H1 (cell line): ENCODE results near the gene KCNC1. TPM values are rescaled to one million over a fixed set of nuclear protein-coding genes. Genes with fewer than 3 reads are reported as not detected.

Experiments
- CTCF ChIA-PET: fragments of 300-600 bp; sonication (Branson Sonifier 250); formaldehyde crosslinking; loops from one replicate; lab custom pipeline; 2021; ENCODE audit not compliant: partially characterized antibody; lab: Charles Lee
- POLR2A ChIA-PET: fragments of 300-600 bp; sonication (Branson Sonifier 250); formaldehyde crosslinking; loops from one replicate; lab custom pipeline; 2021; ENCODE audit warnings: inconsistent platforms; ENCODE audit not compliant: partially characterized antibody; lab: Charles Lee
- DNase-seq, 2 experiments: peaks; one replicate each; pipeline versions ENCODE4 v3.0.0 to v3.0.0-alpha.2; 2010 to 2022; ENCODE audit warnings: low spot score in 2 of 2, low read depth in 1 of 2, mixed read lengths in 1 of 2
- FAIRE-seq: peaks from 2 replicates; lab custom pipeline; 2011; peaks lifted over from hg19 to GRCh38; lab: Jason Lieb, UNC
- H2AFZ ChIP-seq: 2 replicates; pipeline ENCODE4 v1.8.1; 2012; ENCODE audit warnings: low read length, inconsistent platforms
- H2AK5ac ChIP-seq: 2 replicates; pipeline ENCODE4 v1.6.1; 2013; ENCODE audit warnings: low read depth, low read length
- H2BK120ac ChIP-seq: replicated peaks from 2 replicates; pipeline ENCODE3; 2013; ENCODE audit warnings: low read depth, low read length, inconsistent platforms
- H2BK12ac ChIP-seq: 2 replicates; pipeline ENCODE4 v1.6.1; 2013; ENCODE audit warnings: low read depth, low read length
- H2BK15ac ChIP-seq: 2 replicates; pipeline ENCODE4 v1.6.1; 2013; ENCODE audit warnings: low read length
- H2BK20ac ChIP-seq: 2 replicates; pipeline ENCODE4 v1.6.1; 2013; ENCODE audit warnings: low read length
- H2BK5ac ChIP-seq: 2 replicates; pipeline ENCODE4 v1.6.1; 2013; ENCODE audit warnings: low read depth, low read length
- H3K14ac ChIP-seq: 2 replicates; pipeline ENCODE4 v1.6.1; 2013; ENCODE audit warnings: inconsistent platforms; ENCODE audit not compliant: insufficient read length
- H3K18ac ChIP-seq: 2 replicates; pipeline ENCODE4 v1.6.1; 2013; ENCODE audit warnings: low read length; ENCODE audit errors: extremely low read depth
- H3K23ac ChIP-seq: 2 replicates; pipeline ENCODE4 v1.6.1; 2013; ENCODE audit warnings: inconsistent platforms; ENCODE audit not compliant: insufficient read length
- H3K23me2 ChIP-seq: 2 replicates; pipeline ENCODE4 v1.6.1; 2013; ENCODE audit warnings: low read depth, low read length
- H3K27ac ChIP-seq: 2 replicates; pipeline ENCODE4 v1.6.1; 2011; ENCODE audit warnings: low read depth, low read length, inconsistent platforms
- H3K27me3 ChIP-seq, 4 experiments: replicated peaks in 1 of 4; 1 replicate in 1 of 4; 2 replicates in 3 of 4; pipeline versions ENCODE4 v1.6.1 to v1.8.1; 2011 to 2013; ENCODE audit warnings: low read length in 3 of 4, mild to moderate bottlenecking in 3 of 4, inconsistent platforms in 2 of 4, mixed read lengths in 2 of 4, moderate library complexity in 1 of 4; ENCODE audit not compliant: control insufficient read depth in 3 of 4, insufficient read depth in 3 of 4; ENCODE audit errors: extremely low read depth in 1 of 4
- H3K36me3 ChIP-seq, 4 experiments: 2 replicates each; pipeline versions ENCODE4 v1.6.1 to v1.8.1; 2011 to 2013; ENCODE audit warnings: mild to moderate bottlenecking in 4 of 4, low read length in 3 of 4, moderate library complexity in 2 of 4, control low read depth in 1 of 4, inconsistent platforms in 1 of 4; ENCODE audit not compliant: insufficient read depth in 4 of 4, control insufficient read depth in 2 of 4
- H3K4ac ChIP-seq: replicated peaks from 2 replicates; pipeline ENCODE3; 2013; ENCODE audit warnings: low read length, low read depth, mixed read lengths, inconsistent platforms; ENCODE audit not compliant: insufficient read length
- H3K4me1 ChIP-seq, 4 experiments: replicated peaks in 1 of 4; 1 replicate in 1 of 4; 2 replicates in 3 of 4; pipeline versions ENCODE4 v1.6.1 to v1.8.1; 2011 to 2013; ENCODE audit warnings: low read length in 3 of 4, inconsistent platforms in 2 of 4, mixed read lengths in 1 of 4; ENCODE audit not compliant: insufficient read depth in 4 of 4, control insufficient read depth in 3 of 4
- H3K4me2 ChIP-seq, 2 experiments: 2 replicates each; pipeline versions ENCODE4 v1.6.1 to v1.8.1; 2011 to 2013; ENCODE audit warnings: low read depth in 2 of 2, low read length in 2 of 2, control low read depth in 1 of 2, inconsistent platforms in 1 of 2, mild to moderate bottlenecking in 1 of 2; ENCODE audit not compliant: insufficient read depth in 1 of 2
- H3K4me3 ChIP-seq, 4 experiments: fragments of 200-600, 300-600 bp in 1 of 4; sonication (generic), shearing (Covaris generic), sonication (Bioruptor Twin) in 1 of 4; 2 replicates each; pipeline versions ENCODE4 v1.5.1 to v1.8.1; 2011 to 2016; ENCODE audit warnings: low read length in 4 of 4, low read depth in 3 of 4, control low read depth in 2 of 4, inconsistent platforms in 2 of 4, mild to moderate bottlenecking in 2 of 4, mixed read lengths in 1 of 4, moderate library complexity in 1 of 4; ENCODE audit not compliant: insufficient read depth in 2 of 4; ENCODE audit errors: extremely low read depth in 1 of 4
- H3K56ac ChIP-seq: replicated peaks from 2 replicates; pipeline ENCODE3; 2013; ENCODE audit warnings: low read depth, mild to moderate bottlenecking, mixed read lengths, low read length, inconsistent platforms; ENCODE audit not compliant: insufficient read length
- H3K79me1 ChIP-seq: 2 replicates; pipeline ENCODE4 v1.6.1; 2013; ENCODE audit warnings: low read depth, low read length, control low read depth
- H3K79me2 ChIP-seq, 2 experiments: 2 replicates each; pipeline versions ENCODE4 v1.6.1 to v1.8.1; 2012 to 2013; ENCODE audit warnings: low read length in 2 of 2, mild to moderate bottlenecking in 2 of 2, inconsistent platforms in 1 of 2; ENCODE audit not compliant: insufficient read depth in 2 of 2, control insufficient read depth in 1 of 2
- H3K9ac ChIP-seq, 4 experiments: replicated peaks in 1 of 4; 1 replicate in 1 of 4; 2 replicates in 3 of 4; pipeline versions ENCODE4 v1.6.1 to v1.8.1; 2011 to 2013; ENCODE audit warnings: low read depth in 3 of 4, low read length in 3 of 4, control low read depth in 2 of 4, mild to moderate bottlenecking in 2 of 4, moderate library complexity in 2 of 4, inconsistent platforms in 1 of 4; ENCODE audit errors: extremely low read depth in 1 of 4
- H3K9me3 ChIP-seq, 2 experiments: 2 replicates each; pipeline versions ENCODE4 v1.6.1 to v1.8.1; 2012 to 2013; ENCODE audit warnings: mild to moderate bottlenecking in 2 of 2, moderate library complexity in 2 of 2, control low read depth in 1 of 2, inconsistent platforms in 1 of 2, low read depth in 1 of 2, low read length in 1 of 2, mixed read lengths in 1 of 2; ENCODE audit not compliant: insufficient read depth in 2 of 2
- H4K20me1 ChIP-seq, 2 experiments: replicated peaks in 1 of 2; 2 replicates each; pipeline versions ENCODE3 to v1.8.1; 2011 to 2013; ENCODE audit warnings: inconsistent platforms in 2 of 2, low read length in 2 of 2, mild to moderate bottlenecking in 1 of 2; ENCODE audit not compliant: insufficient read depth in 2 of 2, control insufficient read depth in 1 of 2
- H4K5ac ChIP-seq: 2 replicates; pipeline ENCODE4 v1.6.1; 2013; ENCODE audit warnings: low read length, low read depth, mixed read lengths, inconsistent platforms; ENCODE audit not compliant: insufficient read length
- H4K8ac ChIP-seq: 2 replicates; pipeline ENCODE4 v1.8.0; 2013; ENCODE audit warnings: mild to moderate bottlenecking, moderate library complexity, low read length, inconsistent platforms; ENCODE audit not compliant: insufficient read depth; ENCODE audit errors: extremely low read depth
- H4K91ac ChIP-seq: replicated peaks from 2 replicates; pipeline ENCODE3; 2013; ENCODE audit warnings: low read length, mixed read lengths, inconsistent platforms; ENCODE audit not compliant: insufficient read length
- BRCA1 ChIP-seq: IDR thresholded peaks from 2 replicates; pipeline ENCODE4 v1.6.1; 2012; ENCODE audit warnings: low read depth, low read length, improper control_type of control experiment
- CBX5 ChIP-seq: fragments of 300-800, 300-1000 bp; sonication (generic); IDR thresholded peaks from 2 replicates; pipeline ENCODE4 v1.7.1; 2016; ENCODE audit warnings: antibody characterized with exemption, low read length, low read depth
- CHD1 ChIP-seq: IDR thresholded peaks from 2 replicates; pipeline ENCODE4 v1.6.1; 2012; ENCODE audit warnings: low read depth, low read length, improper control_type of control experiment
- CHD2 ChIP-seq: IDR thresholded peaks from 2 replicates; pipeline ENCODE4 v1.6.1; 2012; ENCODE audit warnings: low read length, improper control_type of control experiment
- CTBP2 ChIP-seq: IDR thresholded peaks from 2 replicates; pipeline ENCODE4 v1.7.0; 2011; ENCODE audit warnings: borderline replicate concordance, mild to moderate bottlenecking, moderate library complexity, mixed read lengths, low read length; ENCODE audit not compliant: insufficient read depth, insufficient read length
- EP300 ChIP-seq, 2 experiments: IDR thresholded peaks; 1 replicate in 1 of 2; 2 replicates in 1 of 2; pipeline ENCODE4 v1.6.1; 2011 to 2012; ENCODE audit warnings: low read depth in 2 of 2, low read length in 2 of 2, mild to moderate bottlenecking in 2 of 2, borderline replicate concordance in 1 of 2, inconsistent platforms in 1 of 2, moderate library complexity in 1 of 2
- KDM1A ChIP-seq: fragments of 200-600, 300-600 bp; sonication (generic); IDR thresholded peaks from 2 replicates; pipeline ENCODE4 v1.7.1; 2016; ENCODE audit warnings: mild to moderate bottlenecking, low read length, borderline replicate concordance
- RBBP5 ChIP-seq: IDR thresholded peaks from 2 replicates; pipeline ENCODE4 v1.7.1; 2012; ENCODE audit warnings: low read depth, mild to moderate bottlenecking, inconsistent platforms, low read length, moderate library complexity, borderline replicate concordance
- SAP30 ChIP-seq: fragments of 300-600 bp; sonication (generic); IDR thresholded peaks from 2 replicates; pipeline ENCODE4 v1.7.1; 2012; ENCODE audit warnings: low read length, moderate library complexity, mild to moderate bottlenecking, inconsistent platforms; ENCODE audit not compliant: insufficient read depth, insufficient replicate concordance
- SIX5 ChIP-seq: IDR thresholded peaks from 2 replicates; pipeline ENCODE4 v1.6.1; 2011; ENCODE audit warnings: mild to moderate bottlenecking, low read depth, low read length
- SP1 ChIP-seq: IDR thresholded peaks from 2 replicates; pipeline ENCODE4 v1.6.1; 2011; ENCODE audit warnings: low read depth, low read length
- TAF1 ChIP-seq: IDR thresholded peaks from 2 replicates; pipeline ENCODE4 v1.6.1; 2011; ENCODE audit warnings: mild to moderate bottlenecking, low read depth, low read length
- TAF7 ChIP-seq: optimal IDR thresholded peaks from 2 replicates; pipeline ENCODE3; 2011; ENCODE audit warnings: low read depth, mild to moderate bottlenecking, inconsistent platforms, low read length, moderate library complexity, borderline replicate concordance
- WGBS, 2 experiments: shearing (Covaris generic) in 1 of 2; methylation state at CpG; one replicate each; pipeline versions ENCODE4 v1.1.6 to v1.1.7; 2013 to 2015; ENCODE audit warnings: low lambda C conversion rate in 2 of 2, mixed read lengths in 2 of 2, inconsistent platforms in 1 of 2, low coverage in 1 of 2, missing lambda C conversion rate in 1 of 2; ENCODE audit not compliant: insufficient replicate concordance in 2 of 2, insufficient coverage in 1 of 2, insufficient read length in 1 of 2; ENCODE audit errors: extremely low coverage in 1 of 2, missing lambda C conversion rate in 1 of 2; 5-methylcytosine and 5-hydroxymethylcytosine counted together
- polyA plus RNA-seq, 7 experiments: library from polyadenylated mRNA; depleted of rRNA in 3 of 7; stranded (reverse) in 5 of 7; unstranded in 2 of 7; fragments of >200 nt in 5 of 7; fragments of 200-250 nt in 2 of 7; gene quantifications; 1 replicate in 5 of 7; 2 replicates in 1 of 7; 4 replicates in 1 of 7; pipeline versions ENCODE4 v1.2.1 to v1.2.3, GENCODE V29; 2011 to 2013; ENCODE audit warnings: missing spikeins in 2 of 7, mixed read lengths in 2 of 7
- total RNA-seq: library from RNA; stranded (reverse); fragmentation: NEBNext Ultra II Directional; extraction: Animal tissue kit (Norgen Biotek cat#: 25700); gene quantifications from 2 replicates; pipeline ENCODE4 v1.2.1, GENCODE V29; 2021
- TF ChIP-seq, protein P1 (sequence below): IDR thresholded peaks from 2 replicates; pipeline ENCODE4 v1.6.1; 2012; ENCODE audit warnings: inconsistent platforms

Gene KCNC1
- total and polyA plus RNA-seq, 2 of the 8 experiments (the other 6 are each of a cell fraction or from before 2014, with no cell fraction given) = 0.11 to 0.26 TPM

GRCh38 chr11:17828311-17828751 lies 93.8 kb downstream of the KCNC1 start:
- 90% methylated on average over 9 of the region's 9 CpGs; no CpG with 5 or more reads in 1 of the 2 experiments for WGBS, 2 experiments
- Histone ChIP-seq H3K56ac (no peak overlapping the region), H3K4me2 (no peak overlapping the region), H3K4ac (no peak overlapping the region), H2BK12ac (no peak overlapping the region), H2BK20ac (no peak overlapping the region), H2BK15ac (no peak overlapping the region), H3K4me1 (0 out of 7 replicates have a peak, but pooled peaks cover 0 to 2% (median 0%) of the 10 kb centered on the region in 4 experiments), H2BK5ac (no peak overlapping the region), H3K18ac (no peak overlapping the region), H2AFZ (no peak overlapping the region), H3K14ac (no peak overlapping the region), H3K27me3 (no peaks in the 10 kb centered on the region), H3K23ac (no peak overlapping the region), H4K8ac (no peak overlapping the region), H3K4me3 (no peak overlapping the region), H3K79me2 (no peaks in the 10 kb centered on the region), H3K79me1 (no peaks in the 10 kb centered on the region), H3K27ac (no peak overlapping the region), H3K36me3 (no peaks in the 10 kb centered on the region), H4K5ac (no peak overlapping the region), H3K9me3 (no peaks in the 10 kb centered on the region), H2BK120ac (no peak overlapping the region), H4K20me1 (no peaks in the 10 kb centered on the region), H3K23me2 (no peaks in the 10 kb centered on the region), H3K9ac (no peak overlapping the region), H2AK5ac (no peak overlapping the region), H4K91ac (no peak overlapping the region)
- ChIA-PET POLR2A (no interaction called here), CTCF (interaction anchor here (0.8 to 5.7 kb wide), 27 partner anchors 9 to 163 kb away, joined by 3 to 79 read pairs (median 10); partner anchors contain the start of gene KCNC1)
- FAIRE-seq (no peak), DNase-seq (no peak)
- TF ChIP-seq CHD2 = no peak
- TF ChIP-seq CTBP2 = no peak
- no peak for TF ChIP-seq BRCA1
- TF ChIP-seq SP1 = no peak
- no peak for TF ChIP-seq SAP30
- TF ChIP-seq CHD1 = no peak
- TF ChIP-seq KDM1A = no peak
- TF ChIP-seq RBBP5 = no peak
- no peak for TF ChIP-seq CBX5
- TF ChIP-seq, protein P1, sequence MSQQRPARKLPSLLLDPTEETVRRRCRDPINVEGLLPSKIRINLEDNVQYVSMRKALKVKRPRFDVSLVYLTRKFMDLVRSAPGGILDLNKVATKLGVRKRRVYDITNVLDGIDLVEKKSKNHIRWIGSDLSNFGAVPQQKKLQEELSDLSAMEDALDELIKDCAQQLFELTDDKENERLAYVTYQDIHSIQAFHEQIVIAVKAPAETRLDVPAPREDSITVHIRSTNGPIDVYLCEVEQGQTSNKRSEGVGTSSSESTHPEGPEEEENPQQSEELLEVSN = no peak
- TF ChIP-seq TAF1 = no peak
- no peak for TF ChIP-seq SIX5
- TF ChIP-seq TAF7 = no peak
- TF ChIP-seq EP300 (IDR thresholded peaks at IDR 0.05; ENCODE audit: borderline replicate concordance in 1 of 2, low read depth in 2 of 2, low read length in 2 of 2) = no peak
